ENCODE data around the gene CXorf65. TPM values are rescaled to one million over a fixed set of nuclear protein-coding genes. Genes with fewer than 3 reads are reported as not detected.
A peak's percentile ranks its signal among the peaks of the same experiment; 100 is the strongest.

The CXorf65 gene
- total and polyA plus RNA-seq, 11 donors = not detected

DNA sequence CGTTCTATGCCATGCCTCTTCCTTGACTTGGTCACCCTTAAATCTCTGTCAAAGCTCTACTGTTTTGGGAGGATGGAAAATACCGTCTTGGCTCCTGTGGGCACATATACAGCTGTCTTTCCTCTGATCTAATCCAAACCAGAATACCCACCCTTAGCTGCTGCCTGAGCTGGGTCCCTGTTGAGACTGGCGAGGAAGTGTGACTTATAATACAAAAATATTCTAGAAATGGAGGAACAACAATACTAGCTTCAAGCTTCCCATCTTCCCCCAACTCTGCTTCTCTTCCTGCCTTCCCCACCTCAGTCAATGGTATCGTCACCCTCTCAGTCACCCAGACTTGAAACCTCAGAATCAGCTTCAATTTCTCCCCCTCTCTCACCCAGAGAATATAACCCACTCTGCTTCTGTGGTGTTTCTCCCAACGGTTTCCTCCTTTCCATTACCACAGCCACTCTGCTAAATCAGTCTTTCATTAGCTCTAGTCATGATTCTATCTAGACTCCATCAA is 5.4 kb upstream of the CXorf65 start:
- TF ChIP-seq, protein P1, sequence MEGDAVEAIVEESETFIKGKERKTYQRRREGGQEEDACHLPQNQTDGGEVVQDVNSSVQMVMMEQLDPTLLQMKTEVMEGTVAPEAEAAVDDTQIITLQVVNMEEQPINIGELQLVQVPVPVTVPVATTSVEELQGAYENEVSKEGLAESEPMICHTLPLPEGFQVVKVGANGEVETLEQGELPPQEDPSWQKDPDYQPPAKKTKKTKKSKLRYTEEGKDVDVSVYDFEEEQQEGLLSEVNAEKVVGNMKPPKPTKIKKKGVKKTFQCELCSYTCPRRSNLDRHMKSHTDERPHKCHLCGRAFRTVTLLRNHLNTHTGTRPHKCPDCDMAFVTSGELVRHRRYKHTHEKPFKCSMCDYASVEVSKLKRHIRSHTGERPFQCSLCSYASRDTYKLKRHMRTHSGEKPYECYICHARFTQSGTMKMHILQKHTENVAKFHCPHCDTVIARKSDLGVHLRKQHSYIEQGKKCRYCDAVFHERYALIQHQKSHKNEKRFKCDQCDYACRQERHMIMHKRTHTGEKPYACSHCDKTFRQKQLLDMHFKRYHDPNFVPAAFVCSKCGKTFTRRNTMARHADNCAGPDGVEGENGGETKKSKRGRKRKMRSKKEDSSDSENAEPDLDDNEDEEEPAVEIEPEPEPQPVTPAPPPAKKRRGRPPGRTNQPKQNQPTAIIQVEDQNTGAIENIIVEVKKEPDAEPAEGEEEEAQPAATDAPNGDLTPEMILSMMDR (IDR thresholded peaks at IDR 0.05) = no peak
- no peak for TF ChIP-seq POLR2A (IDR thresholded peaks at IDR 0.05)
- no peak for ATAC-seq
- intact Hi-C loops (cut with DNase I) = no loop called here

GRCh38 chrX:71111141-71111843 is 4.8 kb upstream of the CXorf65 start, which contains the start of gene IL2RG:
IL2RG (minus strand) TSS chrX:71111577; CDS start chrX:71111539, 38 bp downstream.
- intact Hi-C loops (cut with DNase I) = no loop called here
- Histone ChIP-seq H3K4me3 (peak within 1 kb of the TSS in 2 of 12 donors; percentile 26 to 58), H3K27me3 (peaks cover 0 to 4% (median 0%) of the 10 kb centered on the region in 9 donors), H3K27ac (peak within 1 kb of the TSS in 1 of 12 donors; percentile 79), H3K36me3 (no peaks in the 10 kb centered on the region), H3K9me3 (no peaks in the 10 kb centered on the region), H3K4me1 (peaks cover 0 to 9% (median 0%) of the 10 kb centered on the region in 12 donors)
- DNase-seq (no peak), ATAC-seq (peak in 2 of 4 donors; percentile 57 to 69)
- 56 to 67% (median 63%) methylated on average over 7 to 8 of the region's 8 CpGs for WGBS, 4 donors
- TF ChIP-seq, protein P1 (IDR thresholded peaks at IDR 0.05) = no peak
- no peak for TF ChIP-seq POLR2A (IDR thresholded peaks at IDR 0.05)

More for the DNA sequence above, 5.4 kb upstream of the CXorf65 start:
- no peaks in the 10 kb centered on the region for H3K36me3 ChIP-seq
- peak overlapping the region in 1 of 12 donors; percentile 79 for H3K27ac ChIP-seq
- H3K9me3 ChIP-seq = no peaks in the 10 kb centered on the region
- DNase-seq = no peak
- WGBS, 4 donors = 50 to 67% (median 65%) methylated on average over 5 of the region's 5 CpGs
- H3K4me3 ChIP-seq = peak overlapping the region in 1 of 12 donors; percentile 58
- H3K4me1 ChIP-seq = peaks cover 0 to 9% (median 0%) of the 10 kb centered on the region in 12 donors
- peaks cover 0 to 4% (median 0%) of the 10 kb centered on the region in 9 donors for H3K27me3 ChIP-seq

DNA sequence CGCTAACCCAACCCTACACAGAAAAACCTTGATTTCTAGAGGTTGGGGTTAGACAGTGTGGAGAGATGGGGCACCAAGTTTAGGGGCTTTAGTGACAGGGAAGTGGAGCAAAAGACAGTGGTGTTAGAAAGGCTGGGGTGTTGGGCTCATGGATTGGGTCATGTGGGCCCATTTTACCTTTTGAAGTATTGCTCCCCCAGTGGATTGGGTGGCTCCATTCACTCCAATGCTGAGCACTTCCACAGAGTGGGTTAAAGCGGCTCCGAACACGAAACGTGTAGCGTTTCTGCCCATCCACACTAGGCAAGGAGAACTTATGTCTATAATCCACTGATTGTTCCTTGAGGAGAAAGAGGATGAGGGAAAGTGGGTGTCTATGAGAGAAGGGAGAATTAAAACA is 2.5 kb upstream of the CXorf65 start:
- Histone ChIP-seq H3K27ac (no peak overlapping the region), H3K27me3 (peaks cover 0 to 4% (median 0%) of the 10 kb centered on the region in 9 donors), H3K4me1 (peaks cover 0 to 13% (median 0%) of the 10 kb centered on the region in 12 donors), H3K4me3 (peak overlapping the region in 1 of 12 donors; percentile 58), H3K36me3 (no peaks in the 10 kb centered on the region), H3K9me3 (no peaks in the 10 kb centered on the region)
- intact Hi-C loops (cut with DNase I) = no loop called here
- DNase-seq (no peak), ATAC-seq (no peak)
- TF ChIP-seq POLR2A (IDR thresholded peaks at IDR 0.05) = no peak
- TF ChIP-seq, protein P1 (IDR thresholded peaks at IDR 0.05) = no peak
- 87 to 96% (median 92%) methylated on average over 6 of the region's 6 CpGs for WGBS, 4 donors

GRCh38 chrX:71107762-71108360 is 1.3 kb upstream of the CXorf65 start:
- Histone ChIP-seq H3K4me1 (peaks cover 0 to 24% (median 0%) of the 10 kb centered on the region in 12 donors), H3K27ac (peak overlapping the region in 1 of 12 donors; percentile 4), H3K9me3 (no peaks in the 10 kb centered on the region), H3K27me3 (peaks cover 0 to 4% (median 0%) of the 10 kb centered on the region in 9 donors), H3K4me3 (peak overlapping the region in 1 of 12 donors; percentile 58), H3K36me3 (no peaks in the 10 kb centered on the region)
- DNase-seq (peak in 2 of 5 donors; percentile 8 to 34), ATAC-seq (peak in 3 of 4 donors; percentile 36 to 62 (median 47))
- no peak for TF ChIP-seq POLR2A (IDR thresholded peaks at IDR 0.05)
- TF ChIP-seq, protein P1 (IDR thresholded peaks at IDR 0.05) = no peak
- 34 to 50% (median 42%) methylated on average over 9 of the region's 9 CpGs for WGBS, 4 donors
- intact Hi-C loops (cut with DNase I) = no loop called here

All from heart left ventricle (tissue), 16 donors.